HepG2 (cell line): ENCODE measurements around the gene TAOK3. TPM values are rescaled to one million over a fixed set of nuclear protein-coding genes. Genes with fewer than 3 reads are reported as not detected.
"Not testable (repeated sequence)": the region's sequence is repeated elsewhere in the genome, so short reads cannot be mapped to it uniquely, and the experiment has no call there.

Experiments
- ATAC-seq: fragments of 200-7000 bp; cut with Tn5 transposase; 3 replicates; pipeline ENCODE4 v1.9.1; 2020; ENCODE audit warnings: mild to moderate bottlenecking, moderate library complexity
- BruUV-seq: library from RNA; stranded (reverse); fragments of 400-500 nt; replicated peaks from 2 replicates; lab custom pipeline; 2021; lab: Mats Ljungman, UMichigan
- CTCF ChIA-PET: fragments of 300-600 bp; formaldehyde crosslinking; extraction: SDS; loops from one replicate; lab custom pipeline; 2021; ENCODE audit warnings: low total read pairs, inconsistent platforms, low intra/inter-chr PET ratio; lab: Yijun Ruan, JAX
- POLR2A ChIA-PET: fragments of 350-600 bp; sonication (Branson Sonifier 250); formaldehyde crosslinking; loops from one replicate; lab custom pipeline; 2020; ENCODE audit warnings: antibody characterized with exemption, inconsistent platforms; lab: Yijun Ruan, JAX
- DNase-seq: peaks from one replicate; pipeline ENCODE4 v3.0.0-alpha.2; 2015; ENCODE audit warnings: low spot score
- FAIRE-seq: peaks from 3 replicates; lab custom pipeline; 2011; peaks lifted over from hg19 to GRCh38; lab: Jason Lieb, UNC
- H2AFZ ChIP-seq: one replicate; pipeline ENCODE4 v1.6.1; 2011; ENCODE audit warnings: low read length, inconsistent platforms
- H3K27ac ChIP-seq: fragments of 300-600 bp; 3 replicates; pipeline ENCODE4 v1.8.0; 2011; ENCODE audit warnings: mixed run types, mild to moderate bottlenecking, mixed read lengths, low read length, inconsistent platforms; ENCODE audit not compliant: insufficient read depth; ENCODE audit errors: extremely low read length
- H3K27me3 ChIP-seq, 2 experiments: fragments of 200-600 bp in 1 of 2; 2 replicates in 1 of 2; 3 replicates in 1 of 2; pipeline versions ENCODE4 v1.6.0 to v1.8.0; 2011; ENCODE audit warnings: low read length in 2 of 2, mild to moderate bottlenecking in 2 of 2, moderate library complexity in 2 of 2, inconsistent platforms in 1 of 2; ENCODE audit not compliant: insufficient read depth in 2 of 2, control insufficient read depth in 1 of 2
- H3K36me3 ChIP-seq, 2 experiments: fragments of 200-600 bp in 1 of 2; replicated peaks in 1 of 2; 2 replicates in 1 of 2; 3 replicates in 1 of 2; pipeline versions ENCODE4 v1.5.1 to v1.8.0; 2011; ENCODE audit warnings: low read length in 2 of 2, inconsistent platforms in 1 of 2; ENCODE audit not compliant: insufficient read depth in 2 of 2, control insufficient read depth in 1 of 2
- H3K4me1 ChIP-seq: 2 replicates; pipeline ENCODE4 v1.5.1; 2012; ENCODE audit warnings: low read length, inconsistent platforms; ENCODE audit not compliant: insufficient read depth
- H3K4me2 ChIP-seq: 2 replicates; pipeline ENCODE4 v1.6.0; 2011; ENCODE audit warnings: low read depth, low read length, inconsistent platforms
- H3K4me3 ChIP-seq, 3 experiments: fragments of 200-600 bp in 1 of 3; sonication (generic), shearing (Covaris generic) in 1 of 3; replicated peaks in 1 of 3; 2 replicates each; pipeline ENCODE4 v1.5.1; 2011 to 2016; ENCODE audit warnings: low read length in 3 of 3, inconsistent platforms in 2 of 3, low read depth in 2 of 3, mild to moderate bottlenecking in 2 of 3, control low read depth in 1 of 3, mixed read lengths in 1 of 3; ENCODE audit not compliant: insufficient read depth in 1 of 3
- H3K79me2 ChIP-seq: one replicate; pipeline ENCODE4 v1.6.1; 2011; ENCODE audit warnings: low read length, inconsistent platforms; ENCODE audit not compliant: insufficient read depth
- H3K9ac ChIP-seq: 2 replicates; pipeline ENCODE4 v1.6.0; 2011; ENCODE audit warnings: mild to moderate bottlenecking, low read depth, low read length, inconsistent platforms; ENCODE audit not compliant: insufficient read depth
- H3K9me3 ChIP-seq: 2 replicates; pipeline ENCODE4 v1.5.1; 2012; ENCODE audit warnings: mild to moderate bottlenecking, low read length
- H4K20me1 ChIP-seq: 2 replicates; pipeline ENCODE4 v1.6.0; 2011; ENCODE audit warnings: inconsistent platforms, mild to moderate bottlenecking, low read length, moderate library complexity; ENCODE audit not compliant: insufficient read depth
- ARNTL ChIP-seq: sonication (generic); formaldehyde crosslinking; IDR thresholded peaks from 2 replicates; pipeline ENCODE4 v1.4.0; 2020; ENCODE audit warnings: mild to moderate bottlenecking, missing genetic modification reagents
- ATF7-NPFF ChIP-seq: sonication (generic); formaldehyde crosslinking; IDR thresholded peaks from 2 replicates; pipeline ENCODE4 v1.8.1; 2023; ENCODE audit warnings: mild to moderate bottlenecking, low read depth, missing genetic modification reagents, moderate library complexity
- CHD4 ChIP-seq: fragments of 200-600 bp; sonication (generic); IDR thresholded peaks from 2 replicates; pipeline ENCODE4 v1.7.0; 2017; ENCODE audit warnings: mild to moderate bottlenecking, low read length, borderline replicate concordance
- HOXA7 ChIP-seq: sonication (generic); formaldehyde crosslinking; IDR thresholded peaks from 2 replicates; pipeline ENCODE4 v1.8.1; 2022; ENCODE audit warnings: mild to moderate bottlenecking, missing genetic modification reagents, moderate library complexity
- KDM1A ChIP-seq: IDR thresholded peaks from 2 replicates; pipeline ENCODE4 v1.6.1; 2016; ENCODE audit warnings: missing compliant biosample characterization
- KDM6A ChIP-seq: IDR thresholded peaks from 2 replicates; pipeline ENCODE4 v1.6.1; 2016; ENCODE audit warnings: low read depth
- MXD4 ChIP-seq: IDR thresholded peaks from 2 replicates; pipeline ENCODE4 v1.6.1; 2016; ENCODE audit warnings: mild to moderate bottlenecking, missing biosample characterization, missing genetic modification reagents
- SETDB1 ChIP-seq: sonication (generic); formaldehyde crosslinking; IDR thresholded peaks from 2 replicates; pipeline ENCODE4 v1.5.1; 2020; ENCODE audit warnings: missing genetic modification reagents, mild to moderate bottlenecking, borderline replicate concordance
- ZBTB26 ChIP-seq: IDR thresholded peaks from 2 replicates; pipeline ENCODE4 v1.6.1; 2016; ENCODE audit warnings: missing compliant biosample characterization, missing genetic modification reagents, borderline replicate concordance
- ZNF225 ChIP-seq: sonication (generic); formaldehyde crosslinking; IDR thresholded peaks from 2 replicates; pipeline ENCODE4 v1.4.0; 2020; ENCODE audit warnings: mild to moderate bottlenecking, missing genetic modification reagents
- ZNF335 ChIP-seq: sonication (generic); formaldehyde crosslinking; IDR thresholded peaks from 2 replicates; pipeline ENCODE4 v1.4.0; 2020; ENCODE audit warnings: missing genetic modification reagents
- ZNF432 ChIP-seq: sonication (generic); formaldehyde crosslinking; IDR thresholded peaks from 2 replicates; pipeline ENCODE4 v1.5.0; 2020; ENCODE audit warnings: missing genetic modification reagents, mild to moderate bottlenecking, borderline replicate concordance
- WGBS: methylation state at CpG from one replicate; pipeline ENCODE4 v1.1.6; 2017; ENCODE audit warnings: low lambda C conversion rate; 5-methylcytosine and 5-hydroxymethylcytosine counted together
- in situ Hi-C: cut with HindIII; loops from 2 replicates; pipeline ENCODE4 v1.10.0; 2017; ENCODE audit warnings: low pct_unique_long_range_greater_than_20kb; ENCODE audit not compliant: extremely low pct_ligation_motif_present
- intact Hi-C: fragments of 100-400 bp; cut with micrococcal nuclease; formaldehyde crosslinking; loops from one replicate; pipeline ENCODE4 v1.10.0; 2022; ENCODE audit not compliant: unreplicated experiment
- polyA plus RNA-seq, 8 experiments: library from polyadenylated mRNA; depleted of rRNA in 3 of 8; stranded (reverse) in 7 of 8; unstranded in 1 of 8; fragments of >200 nt; fragmentation: Illumina TruSeq in 4 of 8; extraction: Trizol in 4 of 8; gene quantifications; 2 replicates each; pipeline versions ENCODE4 v1.2.1 to v1.2.3, GENCODE V29; 2011 to 2016; ENCODE audit warnings: low read depth in 4 of 8, missing spikeins in 1 of 8, mixed read lengths in 1 of 8; ENCODE audit not compliant: insufficient read depth in 1 of 8
- total RNA-seq, 5 experiments: library from RNA; depleted of rRNA; stranded (reverse); fragments of >200 nt; fragmentation: Illumina TruSeq; extraction: Trizol; gene quantifications; 2 replicates each; pipeline ENCODE4 v1.2.3, GENCODE V29; 2016; ENCODE audit warnings: low read depth in 1 of 5
- TF ChIP-seq, protein P1 (sequence below): sonication (generic); formaldehyde crosslinking; conservative IDR thresholded peaks from 2 replicates; pipeline ENCODE4 v1.4.0; 2020; ENCODE audit warnings: missing genetic modification reagents
- TF ChIP-seq, protein P2 (sequence below): sonication (generic); formaldehyde crosslinking; IDR thresholded peaks from 2 replicates; pipeline ENCODE4 v1.5.1; 2020; ENCODE audit warnings: missing genetic modification reagents, mild to moderate bottlenecking, borderline replicate concordance
- TF ChIP-seq, protein P3 (sequence below): sonication (generic); formaldehyde crosslinking; IDR thresholded peaks from 2 replicates; pipeline ENCODE4 v1.4.0; 2020; ENCODE audit warnings: missing genetic modification reagents; ENCODE audit errors: not compliant biosample characterization

The TAOK3 gene
- total and polyA plus RNA-seq, 2 of the 13 experiments (the other 11 are each of a cell fraction or from before 2014, with no cell fraction given), result 10.4 to 12.3 TPM

DNA sequence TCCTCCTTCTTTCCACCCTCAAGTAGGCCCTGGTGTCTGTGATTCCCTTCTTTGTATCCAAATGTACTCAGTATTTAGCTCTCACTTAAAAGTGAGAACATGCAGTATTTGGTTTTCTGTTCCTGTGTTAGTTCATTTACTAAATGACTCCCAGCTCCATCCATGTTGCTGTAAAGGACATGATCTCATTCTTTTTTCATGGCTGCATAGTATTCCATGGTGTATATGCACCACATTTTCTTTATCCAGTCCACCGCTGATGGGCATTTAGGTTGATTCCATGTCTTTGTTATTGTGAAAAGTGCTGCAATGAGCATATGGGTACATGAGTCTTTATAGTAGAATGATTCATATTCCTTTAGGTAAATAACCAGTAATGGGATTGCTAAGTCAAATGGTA, 94.4 kb downstream of the TAOK3 start:
- not testable (repeated sequence) for BruUV-seq, ATAC-seq, FAIRE-seq

DNA sequence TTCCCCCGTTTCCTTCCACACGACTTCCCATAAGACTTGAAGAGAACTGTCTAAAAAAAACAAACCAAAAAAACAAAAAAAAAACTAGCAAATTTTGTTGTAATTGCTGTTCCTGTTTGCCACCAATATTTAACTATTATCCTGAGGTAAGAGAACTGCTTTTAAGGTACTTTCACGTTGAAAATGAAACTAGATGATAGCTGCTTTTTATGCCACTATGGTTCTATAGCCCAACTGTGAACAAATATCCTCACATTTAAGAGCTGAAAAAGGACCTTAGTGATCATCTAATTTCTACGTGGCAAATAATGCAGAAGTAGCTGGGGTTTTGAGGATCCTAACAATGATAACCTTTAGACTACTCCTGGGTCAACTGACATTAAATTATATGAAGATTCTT, 98.6 kb downstream of the TAOK3 start:
- DNase-seq, result no peak
- BruUV-seq, result no TSS peak
- no peak for ATAC-seq
- no peak for TF ChIP-seq ZBTB26
- TF ChIP-seq MXD4 (CRISPR knock-in tag), result no peak
- no peak for TF ChIP-seq SETDB1
- TF ChIP-seq ARNTL (CRISPR knock-in tag), result no peak
- TF ChIP-seq, protein P1, sequence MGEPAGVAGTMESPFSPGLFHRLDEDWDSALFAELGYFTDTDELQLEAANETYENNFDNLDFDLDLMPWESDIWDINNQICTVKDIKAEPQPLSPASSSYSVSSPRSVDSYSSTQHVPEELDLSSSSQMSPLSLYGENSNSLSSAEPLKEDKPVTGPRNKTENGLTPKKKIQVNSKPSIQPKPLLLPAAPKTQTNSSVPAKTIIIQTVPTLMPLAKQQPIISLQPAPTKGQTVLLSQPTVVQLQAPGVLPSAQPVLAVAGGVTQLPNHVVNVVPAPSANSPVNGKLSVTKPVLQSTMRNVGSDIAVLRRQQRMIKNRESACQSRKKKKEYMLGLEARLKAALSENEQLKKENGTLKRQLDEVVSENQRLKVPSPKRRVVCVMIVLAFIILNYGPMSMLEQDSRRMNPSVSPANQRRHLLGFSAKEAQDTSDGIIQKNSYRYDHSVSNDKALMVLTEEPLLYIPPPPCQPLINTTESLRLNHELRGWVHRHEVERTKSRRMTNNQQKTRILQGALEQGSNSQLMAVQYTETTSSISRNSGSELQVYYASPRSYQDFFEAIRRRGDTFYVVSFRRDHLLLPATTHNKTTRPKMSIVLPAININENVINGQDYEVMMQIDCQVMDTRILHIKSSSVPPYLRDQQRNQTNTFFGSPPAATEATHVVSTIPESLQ (CRISPR knock-in tag), result no peak
- no peak for TF ChIP-seq ZNF335 (CRISPR knock-in tag)
- TF ChIP-seq ZNF432 (CRISPR knock-in tag), result no peak
- TF ChIP-seq HOXA7, result no peak
- no peak for TF ChIP-seq ZNF225 (CRISPR knock-in tag)
- TF ChIP-seq, protein P2, sequence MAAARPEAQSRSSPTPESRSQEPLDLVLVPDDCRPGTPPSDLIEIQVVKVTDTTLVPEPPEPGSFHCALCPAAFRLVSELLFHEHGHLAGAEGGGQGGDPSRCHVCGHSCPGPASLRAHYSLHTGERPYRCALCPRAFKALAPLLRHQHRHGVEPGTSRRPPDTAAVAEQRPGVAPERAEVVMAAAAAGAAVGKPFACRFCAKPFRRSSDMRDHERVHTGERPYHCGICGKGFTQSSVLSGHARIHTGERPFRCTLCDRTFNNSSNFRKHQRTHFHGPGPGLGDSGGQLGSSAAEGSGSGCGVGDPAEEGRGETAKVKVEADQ, result no peak
- TF ChIP-seq ATF7-NPFF (CRISPR knock-in tag), result no peak
- TF ChIP-seq CHD4, result no peak
- TF ChIP-seq KDM6A (CRISPR knock-in tag), result no peak
- TF ChIP-seq, protein P3, sequence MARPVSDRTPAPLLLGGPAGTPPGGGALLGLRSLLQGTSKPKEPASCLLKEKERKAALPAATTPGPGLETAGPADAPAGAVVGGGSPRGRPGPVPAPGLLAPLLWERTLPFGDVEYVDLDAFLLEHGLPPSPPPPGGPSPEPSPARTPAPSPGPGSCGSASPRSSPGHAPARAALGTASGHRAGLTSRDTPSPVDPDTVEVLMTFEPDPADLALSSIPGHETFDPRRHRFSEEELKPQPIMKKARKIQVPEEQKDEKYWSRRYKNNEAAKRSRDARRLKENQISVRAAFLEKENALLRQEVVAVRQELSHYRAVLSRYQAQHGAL, result no peak

More for the DNA sequence above, 94.4 kb downstream of the TAOK3 start:
- DNase-seq, intact Hi-C loops, H3K4me2 ChIP-seq, H3K4me1 ChIP-seq, H3K36me3 ChIP-seq, POLR2A ChIA-PET, H3K9me3 ChIP-seq: not testable (repeated sequence)
- 100% methylated on average over 1 of the region's 1 CpG for WGBS
- 0 out of 2 replicates have a peak, but pooled peaks have one; percentile 18 for TF ChIP-seq KDM1A (CRISPR knock-in tag)
- TF ChIP-seq, all 625 proteins: peak for 1; not testable (repeated sequence) for 624
- H3K4me3 ChIP-seq, in situ Hi-C loops, CTCF ChIA-PET, H2AFZ ChIP-seq, H3K79me2 ChIP-seq, H3K27ac ChIP-seq, H4K20me1 ChIP-seq, H3K9ac ChIP-seq, H3K27me3 ChIP-seq: not testable (repeated sequence)

More for the DNA sequence above, 98.6 kb downstream of the TAOK3 start:
- Histone ChIP-seq H3K27ac (no peak overlapping the region), H3K79me2 (no peaks in the 10 kb centered on the region), H3K9me3 (no peaks in the 10 kb centered on the region), H2AFZ (no peak overlapping the region), H3K9ac (no peak overlapping the region), H3K4me2 (no peak overlapping the region), H3K4me3 (no peak overlapping the region), H3K27me3 (no peaks in the 10 kb centered on the region), H4K20me1 (no peaks in the 10 kb centered on the region), H3K36me3 (no peaks in the 10 kb centered on the region), H3K4me1 (peaks cover 8% of the 10 kb centered on the region)
- POLR2A ChIA-PET, result no interaction called here
- WGBS, result 94% methylated on average over 4 of the region's 4 CpGs
- in situ Hi-C loops, result no loop called here
- CTCF ChIA-PET, result no interaction called here
- FAIRE-seq, result no peak
- intact Hi-C loops, result no loop called here
